HG03565 (cell line): Measurements from ENCODE around the gene BST2.

ENCODE experiments used
- ATAC-seq: cut with Tn5 transposase; IDR thresholded peaks from one replicate; pipeline ENCODE4 v1.9.1; 2021; ENCODE audit warnings: mild to moderate bottlenecking, moderate library complexity; ENCODE audit not compliant: unreplicated experiment

The BST2 gene, protein sequence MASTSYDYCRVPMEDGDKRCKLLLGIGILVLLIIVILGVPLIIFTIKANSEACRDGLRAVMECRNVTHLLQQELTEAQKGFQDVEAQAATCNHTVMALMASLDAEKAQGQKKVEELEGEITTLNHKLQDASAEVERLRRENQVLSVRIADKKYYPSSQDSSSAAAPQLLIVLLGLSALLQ

GRCh38 chr19:17405250-17406045 is at the start of gene BST2:
Gene BST2, minus strand, starts transcription at chr19:17405630. Its CDS starts 55 bp downstream, at chr19:17405575.
- peak; percentile 60 for ATAC-seq

DNA sequence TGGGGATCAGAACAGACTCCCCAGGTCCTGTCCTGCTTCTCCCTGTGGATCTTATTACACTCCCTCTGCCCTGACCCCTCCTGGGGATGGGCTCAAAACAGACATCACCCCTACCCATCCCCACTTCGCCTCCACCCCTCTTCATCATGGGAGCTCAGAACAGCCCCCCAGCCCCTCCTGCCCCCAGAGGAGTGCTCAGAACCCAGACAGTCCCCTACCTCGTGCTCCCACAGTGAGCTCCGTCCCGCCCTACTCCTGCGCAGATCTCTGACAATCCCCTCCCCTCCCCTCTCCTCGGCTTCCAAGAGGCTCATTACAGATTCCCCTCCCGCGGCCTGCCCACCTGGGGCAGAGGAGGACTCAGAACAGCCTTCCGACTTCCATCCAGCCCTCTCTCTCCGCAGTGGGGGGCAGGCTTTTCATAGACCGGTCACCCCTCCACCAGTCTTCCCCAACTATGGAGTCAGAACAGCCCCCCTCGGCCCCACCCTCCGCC is 49.2 kb upstream of the BST2 start:
- ATAC-seq: no peak

GRCh38 chr19:17451820-17452219 is 46.4 kb upstream of the BST2 start:
- no peak for ATAC-seq

GRCh38 chr19:17450264-17451075 is 45.0 kb upstream of the BST2 start:
- no peak for ATAC-seq

DNA sequence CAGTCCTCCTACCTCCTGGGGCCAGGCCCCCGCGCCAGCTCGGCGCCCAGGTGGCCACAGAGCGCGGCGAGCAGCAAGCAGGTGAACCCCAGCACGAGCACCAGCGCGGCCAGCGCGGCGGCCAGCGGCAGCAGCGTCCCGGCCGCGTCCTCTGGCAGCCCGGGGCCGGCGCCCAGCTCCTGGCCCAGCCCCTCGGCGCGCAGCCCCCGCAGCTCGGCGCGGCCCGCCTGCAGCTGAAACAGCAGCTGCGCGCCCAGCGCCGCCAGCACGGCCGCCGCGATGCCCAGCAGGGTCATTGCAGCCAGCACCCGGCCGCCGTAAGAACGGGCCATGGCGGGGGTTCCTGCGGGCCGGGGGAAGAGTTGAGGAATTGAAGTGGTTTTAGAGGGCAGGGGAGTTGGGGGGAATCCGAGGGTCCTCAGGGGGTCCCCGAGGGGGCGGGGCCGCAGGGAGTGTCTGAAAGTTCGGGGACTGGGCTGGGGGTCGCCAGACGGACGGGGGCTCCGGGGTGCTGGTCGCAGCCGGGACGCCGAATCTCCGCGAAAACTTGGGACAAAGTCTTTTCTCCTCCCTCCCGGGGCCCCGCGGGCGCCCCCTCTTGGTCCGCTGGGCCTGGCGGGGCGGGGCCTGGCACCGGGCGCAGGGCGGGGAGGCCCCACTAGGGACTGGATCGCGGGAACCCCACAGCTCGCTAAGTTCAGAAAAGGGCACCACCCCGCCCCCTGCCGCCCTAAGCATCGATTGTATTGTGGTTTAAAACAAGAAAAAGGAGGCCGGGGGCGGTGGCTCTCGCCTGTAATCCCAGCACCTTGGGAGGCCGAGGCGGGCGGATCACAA is 42.9 kb upstream of the BST2 start, which contains the start of gene TMEM221:
Gene TMEM221 (minus strand): TSS at position 538 of the 837 bp plus-strand sequence. CDS start 206 bp downstream, at position 332.
- no peak for ATAC-seq

GRCh38 chr19:17447704-17448130 is 42.3 kb upstream of the BST2 start:
- no peak for ATAC-seq

DNA sequence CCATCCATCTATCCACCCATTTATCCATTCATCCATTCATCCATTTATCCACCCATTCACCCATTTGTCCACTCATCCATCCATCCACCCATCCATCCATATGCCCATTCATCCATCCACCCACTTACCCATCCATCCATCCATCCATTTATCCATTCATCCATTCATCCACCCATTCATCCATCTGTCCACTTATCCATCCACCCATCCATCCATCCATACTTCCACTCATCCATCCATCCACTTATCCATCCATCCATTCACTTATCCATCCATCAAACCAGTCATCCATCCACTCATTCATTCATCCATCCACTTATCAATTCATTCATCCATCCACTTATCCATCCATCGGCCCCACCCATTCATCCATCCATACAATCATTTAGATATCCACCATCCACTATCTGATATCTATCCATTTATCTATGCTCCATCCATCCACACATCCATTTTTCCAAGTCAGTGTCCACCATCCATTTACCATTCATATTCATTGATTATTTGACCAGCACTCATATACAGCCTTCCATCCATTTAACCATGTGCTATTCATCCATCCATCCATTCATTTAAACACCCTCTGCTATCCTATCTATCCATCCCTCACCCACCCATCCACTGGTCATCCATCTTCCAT is 40.2 kb upstream of the BST2 start:
- no peak for ATAC-seq

DNA sequence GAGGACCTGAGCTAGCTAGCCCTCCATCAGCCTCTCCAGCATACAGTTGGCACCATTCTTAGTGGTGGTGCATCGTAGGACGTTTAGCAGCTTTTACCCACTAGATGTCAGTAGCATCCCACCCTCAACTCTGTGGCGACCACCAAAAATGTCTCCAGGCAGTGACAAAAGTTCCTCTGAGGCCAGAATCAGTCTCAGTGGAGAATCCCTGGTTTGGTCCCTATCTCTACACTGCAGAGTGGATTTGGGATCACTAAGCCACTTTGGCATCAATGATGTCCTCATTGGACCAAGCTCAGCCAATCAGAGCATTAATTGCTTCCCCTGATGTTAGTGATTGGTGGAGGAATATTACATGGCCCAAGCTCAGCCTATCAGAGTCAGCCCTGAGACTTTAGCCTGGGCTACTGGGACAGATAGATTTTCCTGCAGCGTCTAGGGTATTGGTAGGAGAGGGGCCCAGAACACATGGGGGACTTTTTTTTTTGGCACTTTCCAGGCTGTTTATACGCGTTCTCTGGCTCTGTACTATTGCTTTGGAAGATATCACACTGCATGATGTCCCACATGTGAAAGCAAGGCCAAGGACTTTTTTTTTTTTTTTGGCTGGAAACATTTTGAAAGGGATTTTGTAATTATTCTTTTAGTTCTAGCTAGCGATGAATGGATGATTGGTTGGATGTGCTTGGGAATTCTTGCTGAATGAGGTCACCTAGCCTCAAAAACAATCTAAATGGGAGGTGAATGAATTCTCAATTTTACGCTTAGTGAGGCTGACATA is 36.0 kb upstream of the BST2 start:
- ATAC-seq: no peak

DNA sequence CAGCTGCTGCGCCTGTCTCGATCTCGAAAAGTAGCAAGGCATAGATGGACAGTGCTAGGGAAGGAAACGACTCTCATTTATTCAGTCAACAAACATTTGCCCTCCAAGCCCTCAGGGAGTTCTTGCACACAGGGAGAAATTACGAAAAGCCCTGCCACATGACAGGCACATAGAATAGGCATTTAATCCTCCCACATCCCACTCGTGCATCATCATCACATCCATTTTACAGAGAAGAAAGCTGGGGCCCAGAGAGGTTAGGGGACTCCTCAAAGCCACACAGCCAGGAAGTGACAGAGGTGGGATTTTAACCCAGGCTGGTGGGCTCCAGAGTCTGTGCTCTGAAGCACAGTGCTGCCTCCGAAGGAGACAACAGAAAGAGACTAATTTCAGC is 31.4 kb upstream of the BST2 start:
- ATAC-seq: no peak

GRCh38 chr19:17436094-17436873 is 30.9 kb upstream of the BST2 start:
- ATAC-seq: no peak

- ATAC-seq: no peak
Observed at GRCh38 chr19:17435218-17435617, 29.8 kb upstream of the BST2 start.

GRCh38 chr19:17431417-17431816 is 26.0 kb upstream of the BST2 start:
- no peak for ATAC-seq

DNA sequence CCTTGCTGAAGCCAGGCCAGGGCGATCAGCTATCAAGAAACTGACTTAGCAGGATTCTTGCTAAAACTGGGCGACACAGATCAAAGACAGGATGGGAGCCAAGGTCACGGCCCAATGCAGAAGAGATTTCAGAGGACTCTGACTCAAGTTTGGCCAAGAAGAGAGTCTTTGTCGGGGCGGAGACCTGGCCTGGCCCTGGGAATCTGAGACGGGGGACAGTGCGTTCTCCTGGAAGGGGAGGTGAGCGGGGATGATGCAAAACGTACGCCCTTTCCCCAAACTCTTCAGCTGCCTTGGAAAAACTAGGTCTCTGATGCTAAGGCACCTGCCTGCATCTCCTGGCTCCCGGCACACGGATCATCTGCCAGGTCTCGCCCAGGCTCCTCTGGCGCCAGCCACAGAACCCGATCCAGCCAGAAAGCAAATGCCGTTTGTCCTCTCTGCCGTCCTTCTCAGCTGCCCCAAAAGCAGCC is 24.2 kb upstream of the BST2 start:
- ATAC-seq: no peak

- ATAC-seq: no peak
Observed at GRCh38 chr19:17424743-17425365, 19.4 kb upstream of the BST2 start.

GRCh38 chr19:17423429-17424208 is 18.2 kb upstream of the BST2 start:
- no peak for ATAC-seq

DNA sequence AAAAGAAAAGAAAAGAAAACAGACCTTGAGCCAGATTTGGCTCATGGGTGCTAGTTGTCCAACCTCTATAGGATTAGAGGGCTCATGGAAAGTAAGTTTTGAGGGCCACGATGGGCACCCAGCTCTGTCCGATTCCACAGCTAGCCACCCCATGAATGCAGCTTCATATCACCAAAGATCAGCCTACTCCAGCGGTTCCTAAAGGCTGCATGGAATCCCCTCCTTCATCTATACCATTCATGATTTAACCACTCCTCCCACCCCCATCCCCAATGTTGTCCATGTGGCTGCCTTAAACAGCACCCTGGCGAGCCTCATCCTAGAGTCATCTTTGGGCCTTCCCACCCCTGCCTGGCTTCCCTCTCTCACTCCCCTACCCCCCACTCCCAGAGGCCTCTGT is 16.5 kb upstream of the BST2 start:
- ATAC-seq: no peak

DNA sequence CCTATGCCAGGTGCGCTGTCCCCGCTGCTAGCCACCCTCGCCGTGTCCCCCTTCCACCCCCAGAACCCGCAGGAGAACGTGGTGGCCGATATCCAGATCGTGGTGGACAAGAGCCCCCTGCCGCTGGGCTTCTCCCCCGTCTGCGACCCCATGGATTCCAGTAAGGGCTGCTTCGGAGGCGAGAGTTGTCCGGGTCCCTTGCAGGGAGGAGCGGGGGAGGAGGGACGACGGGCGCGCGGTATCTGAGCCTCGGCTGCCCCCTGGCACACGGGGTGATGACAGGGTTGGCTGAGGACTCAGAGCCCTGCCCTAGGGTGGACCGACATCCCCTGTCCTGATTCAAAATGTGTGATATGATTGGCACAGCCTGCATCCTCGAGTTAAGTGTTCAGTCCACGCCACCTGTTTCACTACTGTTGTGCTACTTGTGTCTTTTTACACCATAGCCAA is 15.1 kb upstream of the BST2 start:
- ATAC-seq: no peak
